GM10248 (cell line): ENCODE data around the gene IFT81.
A peak's percentile ranks its signal among the peaks of the same experiment; 100 is the strongest.

Experiments
- CTCF ChIA-PET: fragments of 300-600 bp; sonication (Branson Sonifier 250); formaldehyde crosslinking; extraction: SDS; loops from one replicate; lab custom pipeline; 2021; ENCODE audit warnings: antibody characterized with exemption; lab: Yijun Ruan, JAX
- POLR2A ChIA-PET: fragments of 350-650 bp; sonication (Branson Sonifier 250); formaldehyde crosslinking; extraction: SDS; loops from one replicate; lab custom pipeline; 2020; ENCODE audit warnings: antibody characterized with exemption; lab: Yijun Ruan, JAX
- DNase-seq: peaks from one replicate; pipeline ENCODE4 v3.0.0; 2012; ENCODE audit errors: extremely low spot score
- TF ChIP-seq, protein P1 (sequence below): IDR thresholded peaks from 2 replicates; pipeline ENCODE4 v1.5.1; 2012; ENCODE audit warnings: mild to moderate bottlenecking, low read depth; ENCODE audit errors: extremely low read depth, missing control alignments, control extremely low read depth

IFT81 gene

DNA sequence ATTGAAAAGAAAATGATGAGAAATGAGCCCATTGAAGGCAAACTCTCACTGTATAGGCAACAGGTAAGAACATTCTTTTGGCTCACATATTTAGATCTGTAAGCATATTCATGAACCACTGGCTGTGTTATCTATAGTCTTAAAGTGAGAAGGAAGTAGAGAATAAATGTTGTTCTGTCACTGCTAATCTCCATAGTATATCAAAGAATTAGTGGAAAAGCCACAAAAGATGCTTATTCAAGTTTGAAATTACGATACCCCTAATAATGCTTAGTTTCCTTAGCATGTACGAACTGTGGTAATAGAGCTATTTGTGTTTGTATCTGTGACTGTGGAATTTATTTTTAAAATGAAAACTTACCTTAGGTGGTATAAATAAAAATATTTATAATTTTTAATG, 22.8 kb downstream of the IFT81 start:
- DNase-seq: no peak
- ChIA-PET CTCF (no interaction called here), POLR2A (no interaction called here)
- TF ChIP-seq, protein P1, sequence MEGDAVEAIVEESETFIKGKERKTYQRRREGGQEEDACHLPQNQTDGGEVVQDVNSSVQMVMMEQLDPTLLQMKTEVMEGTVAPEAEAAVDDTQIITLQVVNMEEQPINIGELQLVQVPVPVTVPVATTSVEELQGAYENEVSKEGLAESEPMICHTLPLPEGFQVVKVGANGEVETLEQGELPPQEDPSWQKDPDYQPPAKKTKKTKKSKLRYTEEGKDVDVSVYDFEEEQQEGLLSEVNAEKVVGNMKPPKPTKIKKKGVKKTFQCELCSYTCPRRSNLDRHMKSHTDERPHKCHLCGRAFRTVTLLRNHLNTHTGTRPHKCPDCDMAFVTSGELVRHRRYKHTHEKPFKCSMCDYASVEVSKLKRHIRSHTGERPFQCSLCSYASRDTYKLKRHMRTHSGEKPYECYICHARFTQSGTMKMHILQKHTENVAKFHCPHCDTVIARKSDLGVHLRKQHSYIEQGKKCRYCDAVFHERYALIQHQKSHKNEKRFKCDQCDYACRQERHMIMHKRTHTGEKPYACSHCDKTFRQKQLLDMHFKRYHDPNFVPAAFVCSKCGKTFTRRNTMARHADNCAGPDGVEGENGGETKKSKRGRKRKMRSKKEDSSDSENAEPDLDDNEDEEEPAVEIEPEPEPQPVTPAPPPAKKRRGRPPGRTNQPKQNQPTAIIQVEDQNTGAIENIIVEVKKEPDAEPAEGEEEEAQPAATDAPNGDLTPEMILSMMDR: no peak

DNA sequence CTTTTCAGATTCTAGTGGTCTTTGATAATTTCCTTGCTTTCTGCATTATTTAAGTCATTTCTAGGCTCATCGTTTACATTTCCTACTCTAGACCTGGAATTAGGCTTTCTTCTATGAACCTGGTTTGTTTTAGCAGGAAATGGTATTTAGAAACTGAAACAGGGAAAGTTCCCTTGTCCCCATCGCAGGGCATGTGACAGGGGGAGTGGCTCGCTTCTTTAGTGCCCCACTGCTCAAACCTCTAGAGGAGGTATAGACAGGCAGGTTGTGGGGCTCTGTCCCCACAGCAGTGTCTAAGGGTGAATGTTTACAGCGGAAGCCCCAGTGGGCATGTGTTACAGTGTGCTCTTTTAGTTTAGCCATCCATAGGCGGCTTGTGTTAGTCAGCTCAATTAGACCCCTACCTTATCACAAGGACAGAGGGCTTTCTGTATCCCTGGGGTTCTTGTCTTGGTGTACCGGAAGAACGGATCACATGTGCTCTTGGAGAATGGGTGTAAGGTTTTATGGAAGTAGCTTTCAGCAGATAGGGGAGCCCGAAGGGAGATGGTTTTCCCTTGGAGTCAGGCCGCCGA, 25.0 kb downstream of the IFT81 start:
- CTCF ChIA-PET: no interaction called here
- TF ChIP-seq, protein P1: no peak
- no peak for DNase-seq
- POLR2A ChIA-PET: no interaction called here

DNA sequence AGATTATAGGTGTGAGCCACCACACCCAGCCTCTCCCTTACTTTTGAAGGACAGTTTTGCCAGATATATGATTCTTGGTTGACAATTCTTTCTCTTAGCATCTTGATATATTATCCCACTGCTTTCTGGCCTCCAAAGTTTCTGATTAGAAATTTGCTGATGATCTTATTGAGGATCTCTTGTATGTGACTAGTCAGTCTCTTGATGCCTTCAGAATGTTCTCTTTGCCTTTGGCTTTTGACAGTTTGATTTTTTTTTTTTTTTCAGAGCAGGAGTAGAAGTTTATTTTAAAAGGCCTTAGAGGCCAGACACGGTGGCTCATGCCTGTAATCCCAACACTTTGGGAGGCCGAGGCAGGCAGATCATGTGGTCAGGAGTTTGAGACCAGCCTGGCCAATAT, 32.6 kb downstream of the IFT81 start:
- CTCF ChIA-PET: no interaction called here
- POLR2A ChIA-PET: no interaction called here
- TF ChIP-seq, protein P1: no peak
- no peak for DNase-seq

DNA sequence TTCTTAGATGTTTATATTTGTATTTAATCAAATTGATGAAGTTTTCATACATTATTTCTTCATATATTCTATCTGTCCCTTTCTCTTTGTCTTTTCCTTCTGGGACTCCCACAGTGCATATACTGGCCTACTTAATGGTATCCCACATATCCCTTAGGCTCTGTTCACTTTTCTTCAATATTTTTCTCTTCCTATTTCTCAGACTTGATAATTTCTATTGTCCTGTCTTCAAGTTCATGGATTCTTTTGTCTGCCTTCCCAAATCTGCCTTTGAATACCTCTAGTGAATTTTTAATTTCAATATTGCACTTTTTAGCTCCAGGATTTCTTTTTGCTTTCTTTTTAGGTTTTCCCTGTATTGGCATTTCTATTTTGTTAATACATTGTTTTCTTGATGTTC, 33.4 kb downstream of the IFT81 start:
- POLR2A ChIA-PET: no interaction called here
- DNase-seq: no peak
- CTCF ChIA-PET: interaction anchor here (1.3 kb wide), 1 partner anchor 12 kb away, joined by 3 read pairs; no protein-coding TSS in a partner anchor
- TF ChIP-seq, protein P1: no peak

DNA sequence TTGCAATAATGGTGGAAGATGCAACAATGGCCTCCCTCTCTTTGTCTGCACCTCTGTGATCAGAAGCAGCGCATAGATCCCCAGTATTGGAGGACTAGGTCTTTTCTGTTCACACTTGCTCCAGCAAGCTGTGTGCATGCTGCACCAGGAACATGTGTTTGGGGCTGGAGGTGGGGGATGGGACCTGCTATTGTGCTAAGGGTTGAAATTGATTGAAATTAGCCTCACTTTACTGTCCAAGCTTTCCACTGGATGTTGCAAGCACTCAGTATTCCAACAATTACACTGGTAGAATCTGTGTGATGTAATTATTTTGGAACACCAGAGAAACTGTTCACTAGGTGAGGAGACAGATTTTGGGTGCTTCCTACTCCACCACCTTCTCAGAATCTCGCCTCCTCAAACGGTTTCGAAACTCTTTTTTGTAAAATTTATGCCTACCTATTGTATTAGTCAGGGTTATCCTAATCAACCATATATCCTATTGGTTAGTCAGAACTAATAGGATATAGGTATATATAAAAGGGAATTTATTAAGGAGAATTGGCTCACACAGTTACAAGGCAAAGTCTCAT, 35.6 kb downstream of the IFT81 start:
- CTCF ChIA-PET: no interaction called here
- TF ChIP-seq, protein P1: no peak
- DNase-seq: no peak
- POLR2A ChIA-PET: no interaction called here

DNA sequence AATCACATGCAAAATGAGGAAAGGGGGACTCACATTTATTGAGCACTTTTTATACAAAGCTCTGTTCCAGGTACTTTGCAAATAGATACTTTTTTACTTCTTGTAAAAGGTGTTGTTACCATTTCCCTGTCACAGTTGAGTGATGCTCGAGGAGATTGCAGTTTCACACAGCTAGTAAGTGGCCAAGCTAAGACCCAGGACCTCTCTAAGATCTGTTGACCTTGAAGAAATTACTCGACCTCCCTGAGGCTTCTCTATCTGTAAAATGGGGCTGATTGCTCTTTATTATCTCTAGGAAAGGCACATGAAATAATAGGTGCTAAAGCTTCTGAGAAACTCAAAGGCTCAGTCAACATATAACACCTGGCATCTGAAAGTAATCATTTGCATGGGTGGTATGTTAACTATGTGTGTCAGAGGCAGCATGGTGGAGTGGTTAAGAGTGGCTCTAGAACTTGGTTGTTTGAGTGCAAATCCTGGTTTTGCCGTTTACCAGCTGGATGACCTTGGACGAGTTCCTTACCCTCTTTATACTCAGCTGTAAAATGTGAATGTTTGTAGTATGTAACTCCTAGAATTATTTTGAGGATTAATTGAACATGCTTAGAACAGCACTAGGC, 41.5 kb downstream of the IFT81 start:
- peak; percentile 32 for DNase-seq
- ChIA-PET POLR2A (no interaction called here), CTCF (interaction anchor here (0.8 to 2.7 kb wide), 6 partner anchors 10 to 75 kb away, joined by 3 to 10 read pairs (median 4); no protein-coding TSS in a partner anchor)
- TF ChIP-seq, protein P1: no peak
